Astrocyte (in vitro differentiated cells and primary cell): Measurements from ENCODE around the gene LSM7.

Experiments
- EZH2 ChIP-seq: IDR thresholded peaks from 2 replicates; pipeline ENCODE4 v1.6.1; 2012; ENCODE audit warnings: mild to moderate bottlenecking, low read length, inconsistent platforms; ENCODE audit not compliant: insufficient read depth
- TF ChIP-seq, protein P1 (sequence below): IDR thresholded peaks from 2 replicates; pipeline ENCODE4 v1.5.1; 2011; ENCODE audit warnings: low read depth, mild to moderate bottlenecking, inconsistent platforms, low read length, moderate library complexity; ENCODE audit not compliant: insufficient read depth

DNA sequence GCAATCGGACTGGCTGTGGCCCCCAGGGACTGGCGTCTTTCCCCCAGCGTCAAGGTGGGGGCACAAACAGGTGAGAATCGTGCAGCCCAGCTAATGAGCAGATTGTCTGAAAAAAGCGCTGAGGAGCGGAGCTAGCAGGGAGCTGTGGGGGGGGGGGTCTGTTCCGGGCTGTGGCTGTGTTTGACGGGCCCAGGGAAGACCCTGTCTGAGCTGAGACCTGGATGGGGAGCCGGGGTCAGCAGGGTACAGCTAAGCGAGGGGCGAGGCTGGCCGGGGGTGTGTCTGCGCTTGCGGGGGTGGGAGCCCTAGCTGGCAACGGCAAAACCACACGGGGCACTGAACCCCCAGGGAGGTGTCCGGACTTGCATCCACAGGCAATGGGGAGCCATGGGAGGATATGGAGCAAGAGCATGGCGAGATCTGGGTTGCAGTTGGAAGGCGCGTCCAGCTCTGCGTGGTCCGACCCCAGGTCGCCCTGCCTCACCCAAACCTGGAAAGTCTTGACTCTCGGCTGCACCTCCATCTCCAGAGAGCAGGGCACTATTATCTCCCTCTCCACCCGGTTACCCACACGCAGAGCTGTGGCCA, 25.1 kb downstream of the LSM7 start:
- TF ChIP-seq, protein P1, sequence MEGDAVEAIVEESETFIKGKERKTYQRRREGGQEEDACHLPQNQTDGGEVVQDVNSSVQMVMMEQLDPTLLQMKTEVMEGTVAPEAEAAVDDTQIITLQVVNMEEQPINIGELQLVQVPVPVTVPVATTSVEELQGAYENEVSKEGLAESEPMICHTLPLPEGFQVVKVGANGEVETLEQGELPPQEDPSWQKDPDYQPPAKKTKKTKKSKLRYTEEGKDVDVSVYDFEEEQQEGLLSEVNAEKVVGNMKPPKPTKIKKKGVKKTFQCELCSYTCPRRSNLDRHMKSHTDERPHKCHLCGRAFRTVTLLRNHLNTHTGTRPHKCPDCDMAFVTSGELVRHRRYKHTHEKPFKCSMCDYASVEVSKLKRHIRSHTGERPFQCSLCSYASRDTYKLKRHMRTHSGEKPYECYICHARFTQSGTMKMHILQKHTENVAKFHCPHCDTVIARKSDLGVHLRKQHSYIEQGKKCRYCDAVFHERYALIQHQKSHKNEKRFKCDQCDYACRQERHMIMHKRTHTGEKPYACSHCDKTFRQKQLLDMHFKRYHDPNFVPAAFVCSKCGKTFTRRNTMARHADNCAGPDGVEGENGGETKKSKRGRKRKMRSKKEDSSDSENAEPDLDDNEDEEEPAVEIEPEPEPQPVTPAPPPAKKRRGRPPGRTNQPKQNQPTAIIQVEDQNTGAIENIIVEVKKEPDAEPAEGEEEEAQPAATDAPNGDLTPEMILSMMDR, result no peak
- no peak for TF ChIP-seq EZH2
